CD4-positive, alpha-beta T cell treated with Interleukin-15 for 1 hour (primary cell): ENCODE data around the gene TIGD3.
"Not testable (repeated sequence)": the region's sequence is repeated elsewhere in the genome, so short reads cannot be mapped to it uniquely, and the experiment has no call there.

Experiments used
- DNase-seq: peaks from one replicate; pipeline ENCODE4 v3.0.0-alpha.2; 2020

Gene TIGD3

DNA sequence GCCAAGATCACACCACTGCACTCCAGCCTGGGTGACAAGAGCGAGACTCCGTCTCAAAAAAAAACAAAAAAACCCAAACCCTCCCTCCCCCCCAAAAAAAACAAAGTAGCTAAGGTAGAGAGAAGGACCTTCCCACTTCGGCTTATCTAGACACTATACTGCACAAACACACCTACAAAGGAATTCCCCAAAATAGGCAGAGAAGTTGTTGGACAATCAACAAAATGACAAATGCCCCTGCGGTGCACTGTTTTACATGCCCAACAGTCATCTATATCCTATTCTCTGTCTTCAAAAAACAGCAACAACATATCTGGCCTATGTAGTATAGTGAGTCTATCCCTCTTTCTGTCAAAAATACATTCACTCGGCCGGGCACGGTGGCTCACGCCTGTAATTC lies 27.5 kb upstream of the TIGD3 start:
- DNase-seq, result no peak

DNA sequence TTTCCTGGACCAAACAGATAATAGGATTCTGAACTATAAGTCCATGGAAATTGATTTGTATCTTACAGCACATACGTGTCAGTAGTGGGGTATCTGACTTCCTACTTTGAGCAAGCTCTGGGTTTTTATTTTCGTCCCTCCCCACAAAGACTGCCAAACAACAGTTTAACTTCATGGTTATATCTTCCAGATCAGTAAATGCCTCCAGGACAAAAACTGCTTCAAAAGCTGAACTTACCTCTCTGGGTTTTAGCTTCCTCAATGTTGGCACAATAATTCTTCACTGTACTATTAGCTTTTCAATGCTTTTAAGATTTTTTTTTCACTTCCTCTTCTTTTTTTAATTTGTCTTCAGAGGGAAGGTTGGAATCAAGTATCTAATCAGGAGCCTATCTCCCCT lies 25.1 kb upstream of the TIGD3 start:
- no peak for DNase-seq

GRCh38 chr11:65329944-65330403 lies 24.6 kb upstream of the TIGD3 start:
- DNase-seq, result peak; percentile 75

- DNase-seq, result no peak
Observed at GRCh38 chr11:65330544-65330943, 24.0 kb upstream of the TIGD3 start.

- not testable (repeated sequence) for DNase-seq
Observed at GRCh38 chr11:65332591-65332990, 22.0 kb upstream of the TIGD3 start.

- DNase-seq, result no peak
Observed at GRCh38 chr11:65334696-65335295, 19.8 kb upstream of the TIGD3 start.

DNA sequence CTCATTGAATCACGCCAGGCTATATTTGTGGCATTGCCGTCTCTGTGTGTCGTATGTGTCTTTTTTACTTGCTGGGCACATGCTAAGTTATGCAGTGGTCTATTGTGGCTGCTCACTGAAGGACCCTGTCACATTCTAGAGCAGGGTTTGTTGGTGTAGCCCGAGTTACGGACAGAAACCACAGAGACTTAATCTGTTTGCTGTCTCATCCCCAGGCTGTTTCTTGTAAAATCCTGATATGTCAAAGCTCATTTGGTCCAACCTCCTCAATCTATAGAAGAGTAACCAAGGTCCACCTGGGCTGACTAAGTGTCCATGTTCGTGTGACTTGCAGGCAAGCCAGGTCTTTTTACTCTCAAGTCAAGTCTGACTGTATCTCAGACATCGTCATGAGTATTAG lies 15.9 kb upstream of the TIGD3 start:
- DNase-seq, result no peak

DNA sequence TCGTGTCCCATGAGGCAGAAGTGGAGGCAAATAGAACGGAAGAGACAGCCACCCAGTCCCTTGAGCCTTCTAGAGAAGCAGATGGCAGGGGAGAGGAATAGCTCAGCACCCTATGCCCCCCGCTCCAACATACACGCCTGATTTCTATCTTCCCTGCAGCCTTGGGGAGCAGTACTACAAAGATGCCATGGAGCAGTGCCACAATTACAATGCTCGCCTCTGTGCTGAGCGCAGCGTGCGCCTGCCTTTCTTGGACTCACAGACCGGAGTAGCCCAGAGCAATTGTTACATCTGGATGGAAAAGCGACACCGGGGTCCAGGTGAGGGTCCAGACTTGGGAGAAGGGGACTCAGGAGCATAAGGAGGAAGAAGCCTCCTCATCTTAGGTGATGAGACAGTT lies 14.3 kb upstream of the TIGD3 start:
- DNase-seq, result no peak

DNA sequence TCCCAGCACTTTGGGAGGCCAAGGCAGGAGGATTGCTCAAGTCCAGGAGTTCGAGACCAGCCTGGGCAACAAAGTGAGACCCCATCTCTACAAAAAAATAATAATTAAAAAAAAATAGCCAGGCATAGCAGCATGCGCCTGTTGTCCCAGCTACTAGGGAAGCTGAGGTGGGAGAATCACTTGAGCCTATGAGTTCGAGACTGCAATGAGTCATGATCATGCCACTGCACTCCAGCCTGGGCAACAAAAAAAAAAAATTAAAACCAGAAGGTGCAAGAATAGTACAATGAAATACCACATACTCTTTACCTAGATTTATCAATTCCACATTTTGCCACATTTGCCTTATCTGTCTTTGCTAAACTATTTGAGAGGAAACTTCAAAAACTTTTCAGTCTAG lies 12.7 kb upstream of the TIGD3 start:
- DNase-seq, result no peak

- DNase-seq, result no peak
Observed at GRCh38 chr11:65351511-65351910, 3.0 kb upstream of the TIGD3 start.

GRCh38 chr11:65352783-65353182 lies 1.8 kb upstream of the TIGD3 start:
- no peak for DNase-seq

DNA sequence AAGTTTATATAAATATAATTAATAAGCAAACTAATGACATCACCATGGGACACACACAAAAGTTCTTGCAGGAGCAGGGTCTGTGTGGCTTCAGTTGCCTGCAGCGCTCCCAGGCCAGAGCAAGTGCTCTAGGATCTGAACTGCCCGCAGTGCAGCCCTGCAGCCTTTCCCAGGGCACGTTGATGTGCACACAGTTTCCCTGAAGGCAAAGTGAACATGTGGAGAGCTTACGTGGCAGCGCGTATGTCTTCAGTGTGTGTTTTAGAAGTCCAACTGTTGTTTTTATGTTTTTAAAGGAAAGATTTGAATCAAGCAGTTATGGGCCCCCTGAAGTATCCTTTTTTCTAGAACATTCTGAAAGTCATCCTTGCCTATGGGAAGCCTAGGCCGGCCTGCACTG lies 1.2 kb upstream of the TIGD3 start:
- no peak for DNase-seq

DNA sequence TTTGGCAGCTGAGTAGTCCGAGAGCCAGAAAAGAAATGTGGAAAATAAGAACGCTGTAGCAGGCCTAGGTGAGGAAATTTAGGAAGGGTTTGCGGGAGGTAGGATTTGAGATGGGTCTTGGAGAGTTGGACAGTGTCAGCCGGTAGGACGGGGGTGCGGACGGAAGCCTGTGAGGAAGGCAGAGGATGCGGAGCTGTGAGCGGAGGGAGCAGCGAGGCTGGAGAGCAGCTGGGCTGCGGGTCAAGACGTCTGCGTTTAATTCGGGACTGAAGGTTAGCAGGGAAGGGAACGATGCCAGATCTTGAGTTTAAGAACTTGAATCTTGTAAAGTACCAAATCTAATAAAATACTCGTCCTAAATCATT lies 669 bp upstream of the TIGD3 start:
- no peak for DNase-seq

DNA sequence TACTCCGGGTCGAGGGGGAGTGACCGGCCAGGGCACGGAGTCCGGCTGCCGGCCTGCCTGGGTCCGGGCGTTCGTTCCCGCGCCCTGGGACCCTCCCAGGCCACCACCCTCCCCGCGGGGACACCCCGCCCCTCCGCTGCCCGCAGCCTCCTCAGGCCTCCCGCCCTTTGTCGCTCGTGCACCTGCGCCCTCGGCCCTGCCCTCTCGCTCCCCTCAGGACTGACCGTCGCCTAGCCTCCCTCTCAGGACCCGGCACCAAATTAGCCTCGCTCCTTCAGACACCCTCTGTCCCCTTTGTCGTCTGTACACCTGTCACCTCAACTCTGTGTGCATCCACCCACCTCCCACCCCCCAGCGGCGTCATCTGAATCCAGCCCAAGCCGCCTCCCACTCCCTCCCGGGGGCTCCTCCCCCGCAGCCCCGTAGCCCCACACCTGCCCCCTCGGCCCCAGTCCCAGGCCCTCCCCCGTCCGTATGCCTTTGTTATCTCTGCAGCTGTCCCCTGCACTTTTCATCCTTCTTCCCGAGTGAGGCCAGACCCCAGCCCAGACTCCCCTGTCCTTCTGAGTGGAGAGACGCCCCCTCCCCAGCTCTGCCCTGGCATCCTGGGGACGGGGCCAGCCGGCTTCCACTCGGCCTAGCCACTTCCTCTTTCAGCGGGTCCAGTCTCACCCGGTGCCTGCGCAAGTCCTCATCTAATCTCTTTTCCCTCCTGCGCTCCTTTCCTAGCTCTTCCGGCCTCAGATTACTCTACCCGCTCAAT lies 643 bp downstream of the TIGD3 start:
- peak; percentile 60 for DNase-seq

DNA sequence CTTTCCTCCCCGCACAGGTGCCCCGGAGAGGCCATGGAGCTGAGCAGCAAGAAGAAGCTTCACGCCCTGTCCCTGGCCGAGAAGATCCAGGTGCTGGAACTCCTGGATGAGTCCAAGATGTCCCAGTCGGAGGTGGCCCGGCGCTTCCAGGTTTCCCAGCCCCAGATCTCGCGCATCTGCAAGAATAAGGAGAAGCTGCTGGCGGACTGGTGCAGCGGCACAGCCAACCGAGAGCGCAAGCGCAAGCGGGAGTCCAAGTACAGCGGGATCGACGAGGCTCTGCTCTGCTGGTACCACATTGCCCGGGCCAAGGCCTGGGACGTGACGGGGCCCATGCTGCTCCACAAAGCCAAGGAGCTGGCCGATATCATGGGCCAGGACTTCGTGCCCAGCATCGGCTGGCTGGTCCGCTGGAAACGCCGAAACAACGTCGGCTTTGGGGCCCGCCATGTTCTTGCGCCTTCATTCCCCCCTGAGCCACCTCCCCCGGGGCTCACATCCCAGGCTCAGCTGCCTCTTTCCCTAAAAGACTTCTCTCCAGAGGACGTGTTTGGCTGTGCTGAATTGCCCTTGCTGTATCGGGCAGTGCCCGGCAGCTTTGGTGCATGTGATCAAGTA lies 1.3 kb downstream of the TIGD3 start:
- DNase-seq, result no peak

- no peak for DNase-seq
Observed at GRCh38 chr11:65356394-65356972, 1.9 kb downstream of the TIGD3 start.

DNA sequence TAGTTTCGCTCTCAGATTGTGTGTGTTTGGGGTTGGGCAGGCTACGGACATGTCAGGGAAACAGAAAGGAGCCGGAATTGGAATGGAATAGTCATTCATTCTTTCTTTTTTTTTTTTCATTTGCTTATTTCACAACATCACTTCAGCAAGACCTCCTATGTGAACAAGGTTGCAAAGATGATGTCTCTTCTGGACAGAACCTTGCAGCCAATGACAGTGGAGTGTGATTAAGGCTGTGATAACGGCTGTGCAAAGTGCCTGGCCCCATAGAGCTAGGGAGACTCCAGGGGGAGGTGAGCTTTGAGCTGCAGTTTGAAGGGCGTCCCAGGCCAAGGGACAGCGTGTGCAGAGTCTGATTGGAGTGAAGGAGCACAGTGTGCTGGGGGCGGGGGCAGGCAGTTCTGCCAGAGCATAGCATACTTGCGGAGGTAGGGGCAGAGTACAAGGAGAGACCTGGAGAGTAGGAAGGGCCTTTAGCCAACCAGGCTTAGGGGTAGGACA lies 3.4 kb downstream of the TIGD3 start:
- no peak for DNase-seq

GRCh38 chr11:65362320-65362931 lies 7.9 kb downstream of the TIGD3 start:
- DNase-seq, result peak; percentile 62

- no peak for DNase-seq
Observed at GRCh38 chr11:65362966-65363365, 8.4 kb downstream of the TIGD3 start.

GRCh38 chr11:65363770-65364169 lies 9.2 kb downstream of the TIGD3 start:
- DNase-seq, result no peak

DNA sequence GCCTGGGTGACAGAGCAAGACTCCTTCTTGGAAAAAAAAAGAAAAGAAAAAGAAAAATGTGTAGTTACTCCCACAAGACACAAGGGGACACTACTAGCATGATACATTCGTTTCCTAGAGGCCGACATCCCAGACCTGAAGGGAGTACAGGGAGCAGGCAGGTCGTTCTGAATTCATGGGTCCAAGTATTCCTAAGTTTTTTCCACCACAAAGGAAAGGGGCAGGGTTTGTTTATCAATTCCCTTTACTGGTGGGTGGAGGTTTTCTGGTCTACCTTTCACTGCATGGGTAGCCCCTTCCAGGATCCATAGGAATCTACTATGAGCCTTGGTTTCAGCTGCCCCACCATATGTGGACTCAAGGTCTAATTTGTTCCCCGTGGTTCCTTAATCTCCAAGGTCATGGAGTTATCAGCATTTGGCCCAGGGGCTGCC lies 11.8 kb downstream of the TIGD3 start:
- no peak for DNase-seq

- DNase-seq, result no peak
Observed at GRCh38 chr11:65370659-65371049, 16.1 kb downstream of the TIGD3 start.

- no peak for DNase-seq
Observed at GRCh38 chr11:65373839-65374580, 19.5 kb downstream of the TIGD3 start.
